Measurements from ENCODE around the gene APBB3.

Gene APBB3

DNA sequence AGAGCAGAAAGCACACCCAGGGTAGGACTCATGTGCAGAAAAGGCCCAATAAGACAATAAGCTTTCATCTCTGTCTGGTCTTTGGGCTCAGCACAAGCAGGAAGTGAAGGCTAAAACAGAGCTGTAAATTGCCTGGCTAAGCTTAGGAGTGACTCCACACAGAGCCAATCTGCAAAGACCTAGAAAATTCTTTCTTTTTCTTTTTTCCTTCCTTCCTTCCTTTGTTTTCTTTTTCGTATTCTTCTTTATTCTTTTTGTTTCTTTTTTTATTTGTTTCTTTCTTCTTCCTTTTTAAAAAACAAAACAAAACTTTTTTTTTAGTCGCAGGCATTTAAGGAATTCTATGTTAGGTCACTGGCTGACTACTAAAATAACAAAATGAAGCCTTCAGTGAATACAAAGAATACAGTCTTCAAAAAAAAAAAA lies 12.4 kb upstream of the APBB3 start:
- intact Hi-C loops (cut with DNase I): no loop called here
- DNase-seq: no peak

DNA sequence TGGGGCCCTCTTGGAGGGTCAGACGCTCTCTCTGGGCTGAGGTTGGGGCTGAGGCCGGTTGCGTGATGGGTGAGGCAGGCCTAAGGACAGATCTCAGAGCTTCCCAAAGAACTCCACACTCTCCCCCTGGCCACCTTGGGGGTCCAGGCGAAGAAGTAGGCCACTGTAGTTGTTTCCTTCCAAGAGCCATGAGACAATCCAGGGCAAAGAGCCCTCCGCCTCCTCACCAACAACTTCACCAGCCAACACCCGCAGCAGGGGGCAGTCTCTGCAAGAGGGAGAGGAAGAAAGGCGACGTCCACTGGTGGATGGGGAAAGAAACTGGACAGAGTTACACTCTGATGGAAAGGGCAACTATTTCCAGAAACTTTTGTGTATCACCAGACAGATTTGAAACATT lies 10.9 kb upstream of the APBB3 start:
- DNase-seq: peak in 7 of 10 donors; percentile 43 to 90 (median 53)
- intact Hi-C loops (cut with DNase I): no loop called here

DNA sequence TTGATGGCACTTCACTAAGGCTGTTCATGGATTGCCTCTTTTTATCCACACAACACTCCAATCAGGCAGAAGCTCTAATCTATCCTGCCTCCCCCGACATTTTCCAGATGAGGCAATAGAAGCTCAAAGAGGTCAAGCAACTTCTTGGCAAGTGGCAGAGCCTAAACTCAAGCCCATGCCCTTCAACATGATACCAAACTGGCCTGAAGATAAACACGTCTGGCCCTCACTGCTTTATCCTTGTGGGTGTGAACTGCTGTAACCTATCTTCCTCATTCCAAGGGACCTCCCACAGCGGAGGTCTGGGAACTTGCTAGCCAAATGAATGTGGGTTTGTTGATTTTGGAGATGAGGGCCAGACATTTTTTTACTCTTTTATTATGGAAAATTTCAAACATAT lies 9.8 kb upstream of the APBB3 start:
- DNase-seq: no peak
- intact Hi-C loops (cut with DNase I): no loop called here

GRCh38 chr5:140573683-140574082 lies 9.3 kb upstream of the APBB3 start:
- DNase-seq: peak in 1 of 10 donors; percentile 84
- intact Hi-C loops (cut with DNase I): no loop called here

DNA sequence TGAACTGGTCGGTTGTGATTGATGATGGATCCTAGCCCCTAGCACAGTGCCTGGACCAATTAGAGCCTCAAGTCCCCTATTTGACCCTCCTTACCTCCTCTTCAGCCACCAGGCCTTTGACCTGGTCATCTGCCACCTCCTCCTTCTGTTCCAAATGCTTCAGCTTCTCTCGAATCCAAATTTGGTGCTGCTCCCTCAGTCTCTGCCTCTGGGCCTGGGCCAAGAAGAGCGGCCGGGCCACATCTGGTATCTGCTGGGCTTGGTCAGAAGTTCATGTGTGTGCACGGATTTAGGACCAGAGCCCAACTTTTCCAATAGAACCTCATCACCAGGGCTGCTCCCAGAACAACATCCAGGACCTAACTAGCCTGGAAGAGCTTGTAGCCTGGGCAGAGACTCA lies 6.7 kb upstream of the APBB3 start:
- intact Hi-C loops (cut with DNase I): no loop called here
- no peak for DNase-seq

GRCh38 chr5:140570488-140570887 lies 6.1 kb upstream of the APBB3 start:
- intact Hi-C loops (cut with DNase I): no loop called here
- DNase-seq: no peak

DNA sequence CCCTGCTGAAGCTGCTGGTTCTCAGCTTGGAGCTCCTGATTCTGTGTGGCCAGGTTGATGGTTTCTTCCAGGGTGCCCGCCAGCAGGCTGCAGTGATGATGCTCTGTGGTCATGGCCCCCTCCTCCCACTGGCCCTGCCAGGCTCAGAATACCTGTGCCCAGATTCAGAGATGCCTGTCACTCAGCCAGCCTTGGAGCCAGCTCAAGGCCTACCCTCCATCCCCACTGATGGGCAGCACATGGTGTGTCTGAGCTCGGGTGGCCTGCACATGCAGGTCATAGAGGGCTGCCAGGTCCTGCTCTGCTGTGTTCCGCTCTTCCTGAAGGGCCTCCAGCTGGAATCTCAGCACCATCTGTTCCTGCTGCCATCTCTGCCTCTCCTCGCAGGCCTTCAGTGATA lies 5.7 kb upstream of the APBB3 start:
- intact Hi-C loops (cut with DNase I): no loop called here

GRCh38 chr5:140569197-140569596 lies 4.8 kb upstream of the APBB3 start:
- intact Hi-C loops (cut with DNase I): no loop called here
- no peak for DNase-seq

More for the DNA sequence above, 5.7 kb upstream of the APBB3 start:
- DNase-seq: no peak

DNA sequence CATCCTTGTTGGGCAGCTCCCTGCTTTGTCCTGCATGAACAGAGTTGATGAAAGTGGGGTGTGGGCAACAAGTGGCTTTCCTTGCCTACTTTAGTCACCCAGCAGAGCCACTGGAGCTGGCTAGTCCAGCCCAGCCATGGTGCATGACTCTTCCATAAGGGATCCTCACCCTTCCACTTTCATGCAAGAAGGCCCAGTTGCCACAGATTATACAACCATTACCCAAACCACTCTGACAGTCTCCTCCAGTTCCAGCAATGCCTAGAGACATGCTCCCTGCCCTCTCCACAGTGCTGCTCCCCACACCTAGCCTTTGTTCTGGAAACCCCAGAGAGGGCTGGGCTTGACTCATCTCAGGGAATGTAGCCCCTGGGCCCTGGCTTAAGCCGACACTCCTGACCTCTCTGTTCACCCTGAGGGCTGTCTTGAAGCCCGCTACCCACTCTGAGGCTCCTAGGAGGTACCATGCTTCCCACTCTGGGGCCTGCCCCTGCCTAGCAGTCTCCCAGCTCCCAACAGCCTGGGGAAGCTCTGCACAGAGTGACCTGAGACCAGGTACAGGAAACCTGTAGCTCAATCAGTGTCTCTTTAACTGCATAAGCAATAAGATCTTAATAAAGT lies 4.2 kb upstream of the APBB3 start:
- DNase-seq: no peak

GRCh38 chr5:140567871-140568270 lies 3.5 kb upstream of the APBB3 start:
- intact Hi-C loops (cut with DNase I): no loop called here
- DNase-seq: no peak

More for the DNA sequence above, 4.2 kb upstream of the APBB3 start:
- intact Hi-C loops (cut with DNase I): no loop called here

DNA sequence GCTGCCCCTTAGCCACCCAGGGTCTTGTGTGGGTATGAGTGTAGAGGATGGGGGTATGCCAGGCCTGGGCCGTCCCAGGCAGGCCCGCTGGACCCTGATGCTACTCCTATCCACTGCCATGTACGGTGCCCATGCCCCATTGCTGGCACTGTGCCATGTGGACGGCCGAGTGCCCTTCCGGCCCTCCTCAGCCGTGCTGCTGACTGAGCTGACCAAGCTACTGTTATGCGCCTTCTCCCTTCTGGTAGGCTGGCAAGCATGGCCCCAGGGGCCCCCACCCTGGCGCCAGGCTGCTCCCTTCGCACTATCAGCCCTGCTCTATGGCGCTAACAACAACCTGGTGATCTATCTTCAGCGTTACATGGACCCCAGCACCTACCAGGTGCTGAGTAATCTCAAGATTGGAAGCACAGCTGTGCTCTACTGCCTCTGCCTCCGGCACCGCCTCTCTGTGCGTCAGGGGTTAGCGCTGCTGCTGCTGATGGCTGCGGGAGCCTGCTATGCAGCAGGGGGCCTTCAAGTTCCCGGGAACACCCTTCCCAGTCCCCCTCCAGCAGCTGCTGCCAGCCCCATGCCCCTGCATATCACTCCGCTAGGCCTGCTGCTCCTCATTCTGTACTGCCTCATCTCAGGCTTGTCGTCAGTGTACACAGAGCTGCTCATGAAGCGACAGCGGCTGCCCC lies 2.9 kb upstream of the APBB3 start:
- peak in 1 of 10 donors; percentile 13 for DNase-seq
- intact Hi-C loops (cut with DNase I): no loop called here

- no peak for DNase-seq
- intact Hi-C loops (cut with DNase I): no loop called here
Observed at GRCh38 chr5:140566665-140567064, 2.3 kb upstream of the APBB3 start.

GRCh38 chr5:140565780-140566095 lies 1.3 kb upstream of the APBB3 start:
- DNase-seq: no peak
- intact Hi-C loops (cut with DNase I): loop anchor here (2.0 kb wide), 1 partner anchor 73 kb away; the partner anchor contains the start of gene TMCO6

- no peak for DNase-seq
- intact Hi-C loops (cut with DNase I): loop anchor here (2.0 kb wide), 1 partner anchor 74 kb away; the partner anchor contains the start of gene TMCO6
Observed at GRCh38 chr5:140565024-140565779, 804 bp upstream of the APBB3 start.

- intact Hi-C loops (cut with DNase I): no loop called here
- peak in 2 of 10 donors; percentile 71 to 85 for DNase-seq
Observed at GRCh38 chr5:140563596-140563995, 802 bp downstream of the APBB3 start.

GRCh38 chr5:140561753-140562523 lies 2.5 kb downstream of the APBB3 start:
- no peak for DNase-seq
- intact Hi-C loops (cut with DNase I): no loop called here

- no peak for DNase-seq
- intact Hi-C loops (cut with DNase I): no loop called here
Observed at GRCh38 chr5:140560227-140560626, 4.2 kb downstream of the APBB3 start.

- DNase-seq: no peak
- intact Hi-C loops (cut with DNase I): no loop called here
Observed at GRCh38 chr5:140558542-140558941, 5.9 kb downstream of the APBB3 start.

GRCh38 chr5:140557965-140558364 lies 6.4 kb downstream of the APBB3 start:
- intact Hi-C loops (cut with DNase I): no loop called here
- DNase-seq: no peak

- intact Hi-C loops (cut with DNase I): no loop called here
- DNase-seq: peak; percentile 93 to 99 (median 96)
Observed at GRCh38 chr5:140557136-140557805, 7.1 kb downstream of the APBB3 start, which contains the start of gene SRA1. Gene SRA1 (minus strand): TSS chr5:140557473. CDS start chr5:140557452, 21 bp downstream.

Measured in posterior cingulate gyrus (tissue), 11 donors.